Measurements from ENCODE around the gene HTRA1. TPM values are rescaled to one million over a fixed set of nuclear protein-coding genes. Genes with fewer than 3 reads are reported as not detected.

HTRA1 gene
- total and polyA plus RNA-seq, 7 experiments from 2014 or later: 0.22 to 0.64 (median 0.40) TPM; not detected in 3

DNA sequence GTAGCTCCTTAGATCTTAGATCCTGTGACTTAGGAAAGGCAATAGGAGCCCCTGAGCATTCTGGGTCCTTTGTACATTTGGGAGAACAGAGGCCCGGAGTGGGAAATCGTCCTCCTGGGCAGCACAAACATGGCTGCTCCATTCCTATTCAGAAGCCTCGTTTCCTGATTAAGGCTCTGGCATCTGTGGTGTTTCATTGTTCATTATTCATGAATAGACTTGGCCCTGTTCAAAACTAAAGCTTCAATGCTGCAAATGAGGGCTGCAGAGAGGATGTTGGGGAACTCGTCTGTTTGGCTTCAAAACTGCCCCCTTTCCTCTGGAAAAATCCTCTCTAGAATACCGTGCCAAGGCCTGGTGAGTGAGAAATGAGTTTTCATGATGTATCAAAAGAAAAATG, 3.4 kb upstream of the HTRA1 start:
- Mint-ChIP-seq H3K36me3 (no peaks in the 10 kb centered on the region), H3K27me3 (peaks cover 49 to 69% (median 56%) of the 10 kb centered on the region in 5 donors), H3K9me3 (no peaks in the 10 kb centered on the region), H3K4me1 (peaks cover 6 to 20% (median 12%) of the 10 kb centered on the region in 7 donors), H3K4me3 (no peak overlapping the region), H3K27ac (no peak overlapping the region)
- peaks cover 0 to 7% of the 10 kb centered on the region in 2 donors for H3K4me1 ChIP-seq (ENCODE audit: control insufficient read depth in 2 of 2, insufficient read depth in 2 of 2, low read length in 2 of 2)
- H3K9me3 ChIP-seq (ENCODE audit: control insufficient read depth in 2 of 3, low read length in 3 of 3): no peaks in the 10 kb centered on the region
- intact Hi-C loops (cut with micrococcal nuclease): no loop called here
- peaks cover 13 to 23% of the 10 kb centered on the region in 2 donors for H3K27me3 ChIP-seq (ENCODE audit: control insufficient read depth in 2 of 2, insufficient read depth in 2 of 2, low read length in 2 of 2)
- no peak overlapping the region for H3K27ac ChIP-seq (ENCODE audit: low read depth, low read length)
- no peak overlapping the region for H3K4me3 ChIP-seq (ENCODE audit: low read length)
- DNase-seq (no peak), ATAC-seq (no peak)
- ChIA-PET CTCF (no interaction called here), POLR2A (no interaction called here)
- no peaks in the 10 kb centered on the region for H3K36me3 ChIP-seq (ENCODE audit: control insufficient read depth in 2 of 3, insufficient read depth in 3 of 3, low read length in 3 of 3)

DNA sequence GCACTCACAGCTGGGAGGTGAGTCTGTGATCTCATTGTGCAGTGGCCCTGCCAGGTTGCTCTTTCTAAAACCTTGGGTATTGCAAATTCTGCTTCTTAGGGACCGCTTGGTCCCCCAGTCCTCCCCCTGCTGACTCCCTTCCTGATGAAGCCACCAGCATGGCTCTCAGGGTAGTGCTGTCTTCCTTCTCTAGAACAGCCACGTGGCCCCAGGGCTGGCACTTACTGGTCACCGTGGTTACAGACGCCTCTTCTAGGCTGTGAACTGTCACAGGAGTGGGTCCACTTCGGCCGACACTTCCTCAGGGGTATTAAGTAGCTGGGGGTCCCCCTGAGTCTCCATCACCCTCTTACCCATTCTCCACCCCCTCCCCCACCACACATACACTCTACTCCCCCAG, 2.7 kb upstream of the HTRA1 start:
- Mint-ChIP-seq H3K4me3 (peak overlapping the region in 1 of 10 donors; percentile 58), H3K27me3 (peaks cover 53 to 74% (median 63%) of the 10 kb centered on the region in 5 donors), H3K4me1 (peaks cover 6 to 20% (median 17%) of the 10 kb centered on the region in 7 donors), H3K27ac (no peak overlapping the region), H3K36me3 (no peaks in the 10 kb centered on the region), H3K9me3 (no peaks in the 10 kb centered on the region)
- CTCF ChIA-PET: no interaction called here
- Histone ChIP-seq H3K36me3 (ENCODE audit: control insufficient read depth in 2 of 3, insufficient read depth in 3 of 3, low read length in 3 of 3) (no peaks in the 10 kb centered on the region), H3K9me3 (ENCODE audit: control insufficient read depth in 2 of 3, low read length in 3 of 3) (no peaks in the 10 kb centered on the region), H3K27me3 (ENCODE audit: control insufficient read depth in 2 of 2, insufficient read depth in 2 of 2, low read length in 2 of 2) (peaks cover 13 to 23% of the 10 kb centered on the region in 2 donors), H3K27ac (ENCODE audit: low read depth, low read length) (no peak overlapping the region), H3K4me3 (ENCODE audit: low read length) (no peak overlapping the region), H3K4me1 (ENCODE audit: control insufficient read depth in 2 of 2, insufficient read depth in 2 of 2, low read length in 2 of 2) (peaks cover 0 to 7% of the 10 kb centered on the region in 2 donors)
- POLR2A ChIA-PET: no interaction called here
- DNase-seq (no peak), ATAC-seq (no peak)
- intact Hi-C loops (cut with micrococcal nuclease): no loop called here

DNA sequence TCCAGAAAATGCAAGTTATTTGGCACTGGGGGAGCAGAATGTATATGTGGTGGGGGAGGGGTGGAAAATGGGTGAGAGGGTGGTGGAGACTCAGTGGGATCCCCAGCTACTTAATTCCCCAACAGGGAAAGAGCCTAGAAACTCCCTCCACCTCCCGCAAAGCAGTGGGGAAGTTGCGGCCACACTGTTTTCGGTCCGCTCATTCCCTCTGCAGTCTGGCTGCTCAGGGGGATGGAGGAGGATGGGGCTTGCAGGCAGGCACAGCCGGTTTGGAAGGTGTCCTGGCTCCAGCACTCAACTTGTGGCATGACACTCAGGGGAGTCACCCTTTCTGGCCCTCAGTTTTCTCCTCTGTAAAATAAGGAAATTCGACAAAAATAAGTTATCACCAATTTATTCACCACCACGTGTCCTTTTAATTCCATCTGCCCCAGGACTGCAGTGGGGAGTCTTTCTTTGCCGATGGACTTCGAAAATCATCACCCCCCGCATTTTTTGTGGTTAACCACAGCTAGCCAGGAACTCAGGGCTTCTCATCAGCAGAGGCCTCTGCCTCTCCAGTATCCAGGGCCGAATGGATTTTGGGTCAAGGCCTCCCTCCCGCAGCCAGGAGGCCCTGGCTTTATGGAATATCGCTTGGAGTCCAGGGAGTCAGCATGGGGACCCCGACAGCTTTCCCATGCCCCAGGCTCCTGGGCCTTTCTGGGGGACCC, 1.6 kb upstream of the HTRA1 start:
- ChIA-PET CTCF (no interaction called here), POLR2A (no interaction called here)
- H3K27me3 Mint-ChIP-seq: peaks cover 60 to 76% (median 70%) of the 10 kb centered on the region in 5 donors
- no peaks in the 10 kb centered on the region for H3K36me3 Mint-ChIP-seq
- Histone ChIP-seq H3K4me3 (ENCODE audit: low read length) (no peak overlapping the region), H3K4me1 (ENCODE audit: control insufficient read depth in 2 of 2, insufficient read depth in 2 of 2, low read length in 2 of 2) (peaks cover 0 to 7% of the 10 kb centered on the region in 2 donors), H3K27ac (ENCODE audit: low read depth, low read length) (no peak overlapping the region), H3K9me3 (ENCODE audit: control insufficient read depth in 2 of 3, low read length in 3 of 3) (no peaks in the 10 kb centered on the region), H3K36me3 (ENCODE audit: control insufficient read depth in 2 of 3, insufficient read depth in 3 of 3, low read length in 3 of 3) (no peaks in the 10 kb centered on the region), H3K27me3 (ENCODE audit: control insufficient read depth in 2 of 2, insufficient read depth in 2 of 2, low read length in 2 of 2) (peaks cover 13 to 23% of the 10 kb centered on the region in 2 donors)
- H3K4me3 Mint-ChIP-seq: peak overlapping the region in 8 of 10 donors; percentile 26 to 58 (median 46)
- intact Hi-C loops (cut with micrococcal nuclease): no loop called here
- peaks cover 6 to 20% (median 17%) of the 10 kb centered on the region in 7 donors for H3K4me1 Mint-ChIP-seq
- ATAC-seq (no peak), DNase-seq (no peak)
- H3K27ac Mint-ChIP-seq: no peak overlapping the region
- no peaks in the 10 kb centered on the region for H3K9me3 Mint-ChIP-seq

DNA sequence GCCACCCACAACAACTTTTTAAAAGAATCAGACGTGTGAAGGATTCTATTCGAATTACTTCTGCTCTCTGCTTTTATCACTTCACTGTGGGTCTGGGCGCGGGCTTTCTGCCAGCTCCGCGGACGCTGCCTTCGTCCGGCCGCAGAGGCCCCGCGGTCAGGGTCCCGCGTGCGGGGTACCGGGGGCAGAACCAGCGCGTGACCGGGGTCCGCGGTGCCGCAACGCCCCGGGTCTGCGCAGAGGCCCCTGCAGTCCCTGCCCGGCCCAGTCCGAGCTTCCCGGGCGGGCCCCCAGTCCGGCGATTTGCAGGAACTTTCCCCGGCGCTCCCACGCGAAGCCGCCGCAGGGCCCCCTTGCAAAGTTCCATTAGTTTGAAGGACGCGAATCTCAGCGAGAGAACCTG, 461 bp upstream of the HTRA1 start:
- Mint-ChIP-seq H3K4me3 (peak overlapping the region in 7 of 10 donors; percentile 45 to 89 (median 73)), H3K36me3 (no peaks in the 10 kb centered on the region), H3K9me3 (no peaks in the 10 kb centered on the region), H3K4me1 (peaks cover 6 to 20% (median 17%) of the 10 kb centered on the region in 7 donors), H3K27ac (no peak overlapping the region), H3K27me3 (peaks cover 68 to 78% (median 73%) of the 10 kb centered on the region in 5 donors)
- Histone ChIP-seq H3K27me3 (ENCODE audit: control insufficient read depth in 2 of 2, insufficient read depth in 2 of 2, low read length in 2 of 2) (peaks cover 13 to 23% of the 10 kb centered on the region in 2 donors), H3K4me3 (ENCODE audit: low read length) (peak overlapping the region; percentile 13), H3K27ac (ENCODE audit: low read depth, low read length) (no peak overlapping the region), H3K36me3 (ENCODE audit: control insufficient read depth in 2 of 3, insufficient read depth in 3 of 3, low read length in 3 of 3) (no peaks in the 10 kb centered on the region), H3K4me1 (ENCODE audit: control insufficient read depth in 2 of 2, insufficient read depth in 2 of 2, low read length in 2 of 2) (peaks cover 0 to 7% of the 10 kb centered on the region in 2 donors), H3K9me3 (ENCODE audit: control insufficient read depth in 2 of 3, low read length in 3 of 3) (no peaks in the 10 kb centered on the region)
- intact Hi-C loops (cut with micrococcal nuclease): no loop called here
- CTCF ChIA-PET: no interaction called here
- DNase-seq (no peak), ATAC-seq (no peak)
- POLR2A ChIA-PET: no interaction called here

DNA sequence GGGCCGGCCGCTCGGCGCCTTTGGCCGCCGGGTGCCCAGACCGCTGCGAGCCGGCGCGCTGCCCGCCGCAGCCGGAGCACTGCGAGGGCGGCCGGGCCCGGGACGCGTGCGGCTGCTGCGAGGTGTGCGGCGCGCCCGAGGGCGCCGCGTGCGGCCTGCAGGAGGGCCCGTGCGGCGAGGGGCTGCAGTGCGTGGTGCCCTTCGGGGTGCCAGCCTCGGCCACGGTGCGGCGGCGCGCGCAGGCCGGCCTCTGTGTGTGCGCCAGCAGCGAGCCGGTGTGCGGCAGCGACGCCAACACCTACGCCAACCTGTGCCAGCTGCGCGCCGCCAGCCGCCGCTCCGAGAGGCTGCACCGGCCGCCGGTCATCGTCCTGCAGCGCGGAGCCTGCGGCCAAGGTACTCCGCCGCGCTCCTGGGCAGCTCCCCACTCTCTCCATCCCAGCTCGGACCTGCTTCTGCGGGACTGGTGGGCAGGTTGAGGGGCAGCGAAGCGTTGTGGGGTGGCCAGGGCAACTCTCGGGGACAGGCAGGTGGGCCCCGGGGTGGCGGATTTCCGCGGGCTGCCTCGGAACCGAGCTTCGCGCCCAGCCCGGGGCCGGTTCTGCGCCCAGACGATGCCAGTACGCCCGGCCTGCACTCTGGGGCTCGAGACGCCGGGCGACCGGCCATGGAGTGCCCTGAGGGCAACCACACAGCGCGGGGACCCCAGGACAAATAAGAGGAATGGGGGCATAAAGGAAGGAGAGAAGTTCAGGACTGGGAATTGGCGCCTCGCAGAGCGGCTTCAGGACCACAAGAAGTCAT, 578 bp downstream of the HTRA1 start:
- DNase-seq (no peak), ATAC-seq (peak; percentile 43)
- Mint-ChIP-seq H3K4me3 (peak overlapping the region; percentile 67 to 89 (median 78)), H3K4me1 (peaks cover 6 to 20% (median 17%) of the 10 kb centered on the region in 7 donors), H3K36me3 (no peaks in the 10 kb centered on the region), H3K9me3 (no peaks in the 10 kb centered on the region), H3K27ac (no peak overlapping the region), H3K27me3 (peaks cover 65 to 72% (median 68%) of the 10 kb centered on the region in 5 donors)
- peak overlapping the region; percentile 39 for H3K4me3 ChIP-seq (ENCODE audit: low read length)
- ChIA-PET POLR2A (no interaction called here), CTCF (no interaction called here)
- intact Hi-C loops (cut with micrococcal nuclease): no loop called here
- no peaks in the 10 kb centered on the region for H3K36me3 ChIP-seq (ENCODE audit: control insufficient read depth in 2 of 3, insufficient read depth in 3 of 3, low read length in 3 of 3)
- H3K4me1 ChIP-seq (ENCODE audit: control insufficient read depth in 2 of 2, insufficient read depth in 2 of 2, low read length in 2 of 2): peaks cover 0 to 7% of the 10 kb centered on the region in 2 donors
- no peaks in the 10 kb centered on the region for H3K9me3 ChIP-seq (ENCODE audit: control insufficient read depth in 2 of 3, low read length in 3 of 3)
- peaks cover 13 to 20% of the 10 kb centered on the region in 2 donors for H3K27me3 ChIP-seq (ENCODE audit: control insufficient read depth in 2 of 2, insufficient read depth in 2 of 2, low read length in 2 of 2)
- H3K27ac ChIP-seq (ENCODE audit: low read depth, low read length): no peak overlapping the region

DNA sequence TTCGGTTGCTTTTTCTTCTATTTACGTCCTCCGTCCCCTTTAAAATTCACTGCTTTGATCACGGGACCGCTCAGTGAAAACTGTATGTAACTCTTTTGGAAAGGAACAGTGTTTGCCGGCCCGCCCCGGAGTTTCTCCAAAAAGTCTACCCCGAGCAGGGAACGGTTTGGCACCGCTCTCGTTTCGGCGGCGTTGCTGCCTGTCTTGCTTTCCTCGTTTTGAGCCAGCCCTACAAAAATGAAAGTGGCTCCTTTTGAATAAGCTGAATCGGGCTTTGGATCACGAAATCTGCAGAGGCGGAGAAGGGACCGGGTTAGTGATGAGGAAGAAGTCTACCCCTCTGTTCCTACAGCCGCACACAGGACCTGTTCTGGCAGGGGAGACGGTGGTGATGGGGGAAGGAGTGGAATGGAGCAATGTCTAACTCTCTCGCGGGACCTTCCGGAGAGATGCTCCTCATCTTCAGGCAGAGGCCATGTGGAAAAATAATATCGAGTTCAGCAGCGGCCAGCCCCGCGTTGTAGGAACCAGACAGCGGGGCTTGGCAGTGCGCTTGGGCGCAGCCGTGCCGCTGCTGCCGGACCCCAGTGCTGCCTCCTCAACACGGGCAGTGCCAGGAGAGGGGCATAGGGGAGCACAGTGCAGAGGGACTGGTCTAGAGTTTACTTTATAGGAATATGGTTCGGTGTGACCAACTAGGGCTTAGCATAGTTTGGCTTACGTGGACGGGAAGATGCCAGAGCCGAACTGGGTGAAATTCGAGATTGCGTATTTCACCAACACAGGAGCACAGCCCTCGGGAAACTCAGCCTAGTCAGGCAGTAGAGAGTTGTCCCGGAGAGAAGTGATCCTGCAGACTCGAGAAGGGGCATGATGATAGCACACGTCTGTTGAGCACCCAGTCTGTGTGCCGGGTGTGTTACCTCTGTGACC, 1.4 kb downstream of the HTRA1 start:
- Mint-ChIP-seq H3K4me3 (peak overlapping the region; percentile 67 to 89 (median 78)), H3K36me3 (no peaks in the 10 kb centered on the region), H3K4me1 (peaks cover 6 to 20% (median 17%) of the 10 kb centered on the region in 7 donors), H3K27me3 (peaks cover 61 to 77% (median 68%) of the 10 kb centered on the region in 5 donors), H3K9me3 (no peaks in the 10 kb centered on the region), H3K27ac (no peak overlapping the region)
- Histone ChIP-seq H3K27ac (ENCODE audit: low read depth, low read length) (no peak overlapping the region), H3K27me3 (ENCODE audit: control insufficient read depth in 2 of 2, insufficient read depth in 2 of 2, low read length in 2 of 2) (peaks cover 13 to 20% of the 10 kb centered on the region in 2 donors), H3K4me3 (ENCODE audit: low read length) (peak overlapping the region; percentile 39), H3K4me1 (ENCODE audit: control insufficient read depth in 2 of 2, insufficient read depth in 2 of 2, low read length in 2 of 2) (peaks cover 0 to 7% of the 10 kb centered on the region in 2 donors), H3K36me3 (ENCODE audit: control insufficient read depth in 2 of 3, insufficient read depth in 3 of 3, low read length in 3 of 3) (no peaks in the 10 kb centered on the region), H3K9me3 (ENCODE audit: control insufficient read depth in 2 of 3, low read length in 3 of 3) (no peaks in the 10 kb centered on the region)
- peak; percentile 24 for ATAC-seq
- DNase-seq: no peak
- CTCF ChIA-PET: no interaction called here
- intact Hi-C loops (cut with micrococcal nuclease): no loop called here
- POLR2A ChIA-PET: no interaction called here

Measured in naive thymus-derived CD4-positive, alpha-beta T cell (primary cell).